Left lung (tissue), 10 donors: ENCODE measurements around the gene NRARP. TPM values are rescaled to one million over a fixed set of nuclear protein-coding genes. Genes with fewer than 3 reads are reported as not detected.

ENCODE experiments used
- ATAC-seq: fragments of 200-7000 bp; cut with Tn5 transposase; one replicate; pipeline ENCODE4 v1.9.1; 2020; ENCODE audit warnings: moderate library complexity
- DNase-seq, 4 donors: peaks; one replicate each; pipeline ENCODE4 v3.0.0-alpha.2; 2013 to 2020
- H3K27ac ChIP-seq, 2 donors: fragments of 200-600 bp; sonication (generic) in 1 of 2; one replicate each; pipeline versions ENCODE4 v1.5.0 to v1.8.0; 2020 to 2021
- H3K27me3 ChIP-seq, 2 donors: fragments of 200-600 bp; sonication (generic) in 1 of 2; one replicate each; pipeline versions ENCODE4 v1.5.0 to v1.8.0; 2020 to 2021
- H3K36me3 ChIP-seq, 2 donors: fragments of 200-600 bp; sonication (generic) in 1 of 2; one replicate each; pipeline versions ENCODE4 v1.5.0 to v1.8.0; 2020 to 2021
- H3K4me1 ChIP-seq, 2 donors: fragments of 200-600 bp; one replicate each; pipeline ENCODE4 v1.8.0; 2021
- H3K4me3 ChIP-seq, 2 donors: fragments of 200-600 bp; sonication (generic) in 1 of 2; one replicate each; pipeline versions ENCODE4 v1.5.0 to v1.8.0; 2020 to 2021; ENCODE audit warnings: mild to moderate bottlenecking in 1 of 2
- H3K9me3 ChIP-seq, 2 donors: fragments of 200-600 bp; sonication (generic) in 1 of 2; one replicate each; pipeline versions ENCODE4 v1.5.0 to v1.8.0; 2020 to 2021
- CTCF ChIP-seq, 2 donors: fragments of 200-600 bp; sonication (generic) in 1 of 2; IDR thresholded peaks; one replicate each; pipeline versions ENCODE4 v1.5.0 to v1.8.0; 2021; ENCODE audit warnings: antibody characterized with exemption in 2 of 2
- intact Hi-C, 2 donors: fragments of 100-400 bp; cut with DNase I; formaldehyde crosslinking; loops; one replicate each; pipeline versions ENCODE4 v1.11.2 to v1.14.2; 2022
- polyA plus RNA-seq, 6 donors: library from polyadenylated mRNA; unstranded; fragments of 120-200 nt; gene quantifications; one replicate each; pipeline ENCODE4 v1.2.1, GENCODE V29; 2013; ENCODE audit not compliant: insufficient read length in 6 of 6
- total RNA-seq, 2 donors: library from RNA; stranded (reverse); fragmentation: NEBNext Ultra II Directional; extraction: Animal tissue kit (Norgen Biotek cat#: 25700); gene quantifications; one replicate each; pipeline ENCODE4 v1.2.1, GENCODE V29; 2021
- donor health status: DM: no; HTN: yes; CAD: no.
- donor health status: DM: no; HTN: no; CAD: no.

NRARP gene
- total and polyA plus RNA-seq, 8 donors = 7.0 to 15.2 (median 9.7) TPM

GRCh38 chr9:137254624-137255447, 47.2 kb downstream of the NRARP start, which contains the start of gene NELFB:
Gene NELFB (plus strand): TSS chr9:137255327.
- intact Hi-C loops = no loop called here
- TF ChIP-seq CTCF (IDR thresholded peaks at IDR 0.05) = no peak
- Histone ChIP-seq H3K27ac (peak within 1 kb of the TSS; percentile 53 to 83), H3K9me3 (no peaks in the 10 kb centered on the region), H3K27me3 (no peaks in the 10 kb centered on the region), H3K4me1 (peaks cover 13 to 28% of the 10 kb centered on the region in 2 donors), H3K4me3 (peak within 1 kb of the TSS; percentile 98 to 99), H3K36me3 (peaks cover 0 to 27% of the 10 kb centered on the region in 2 donors)
- DNase-seq (peak; percentile 91 to 99 (median 94)), ATAC-seq (peak; percentile 93)

GRCh38 chr9:137253717-137254623, 48.1 kb downstream of the NRARP start:
- TF ChIP-seq CTCF (IDR thresholded peaks at IDR 0.05) = no peak
- H3K36me3 ChIP-seq = peaks cover 0 to 22% of the 10 kb centered on the region in 2 donors
- H3K4me3 ChIP-seq = peak overlapping the region; percentile 98 to 99
- intact Hi-C loops = no loop called here
- no peaks in the 10 kb centered on the region for H3K9me3 ChIP-seq
- ATAC-seq (peak; percentile 1), DNase-seq (no peak)
- peak overlapping the region in 1 of 2 donors; percentile 83 for H3K27ac ChIP-seq
- H3K27me3 ChIP-seq = no peaks in the 10 kb centered on the region
- H3K4me1 ChIP-seq = peaks cover 13 to 28% of the 10 kb centered on the region in 2 donors

GRCh38 chr9:137252555-137253506, 49.2 kb downstream of the NRARP start:
- peaks cover 13 to 28% of the 10 kb centered on the region in 2 donors for H3K4me1 ChIP-seq
- intact Hi-C loops = no loop called here
- H3K36me3 ChIP-seq = peaks cover 0 to 12% of the 10 kb centered on the region in 2 donors
- no peak overlapping the region for H3K27ac ChIP-seq
- ATAC-seq (no peak), DNase-seq (peak in 1 of 4 donors; percentile 32)
- H3K27me3 ChIP-seq = no peaks in the 10 kb centered on the region
- no peak overlapping the region for H3K4me3 ChIP-seq
- H3K9me3 ChIP-seq = no peaks in the 10 kb centered on the region
- TF ChIP-seq CTCF (IDR thresholded peaks at IDR 0.05) = no peak

- H3K36me3 ChIP-seq = peaks cover 0 to 4% of the 10 kb centered on the region in 2 donors
- no peak for TF ChIP-seq CTCF (IDR thresholded peaks at IDR 0.05)
- DNase-seq (no peak), ATAC-seq (no peak)
- no peaks in the 10 kb centered on the region for H3K9me3 ChIP-seq
- no peaks in the 10 kb centered on the region for H3K27me3 ChIP-seq
- no peak overlapping the region for H3K4me3 ChIP-seq
- H3K4me1 ChIP-seq = peaks cover 20 to 21% of the 10 kb centered on the region in 2 donors
- no peak overlapping the region for H3K27ac ChIP-seq
- intact Hi-C loops = no loop called here
These were observed 50.4 kb downstream of the NRARP start for GRCh38 chr9:137251490-137252268.
